ENCODE data around the gene OLFML2A.

OLFML2A gene

DNA sequence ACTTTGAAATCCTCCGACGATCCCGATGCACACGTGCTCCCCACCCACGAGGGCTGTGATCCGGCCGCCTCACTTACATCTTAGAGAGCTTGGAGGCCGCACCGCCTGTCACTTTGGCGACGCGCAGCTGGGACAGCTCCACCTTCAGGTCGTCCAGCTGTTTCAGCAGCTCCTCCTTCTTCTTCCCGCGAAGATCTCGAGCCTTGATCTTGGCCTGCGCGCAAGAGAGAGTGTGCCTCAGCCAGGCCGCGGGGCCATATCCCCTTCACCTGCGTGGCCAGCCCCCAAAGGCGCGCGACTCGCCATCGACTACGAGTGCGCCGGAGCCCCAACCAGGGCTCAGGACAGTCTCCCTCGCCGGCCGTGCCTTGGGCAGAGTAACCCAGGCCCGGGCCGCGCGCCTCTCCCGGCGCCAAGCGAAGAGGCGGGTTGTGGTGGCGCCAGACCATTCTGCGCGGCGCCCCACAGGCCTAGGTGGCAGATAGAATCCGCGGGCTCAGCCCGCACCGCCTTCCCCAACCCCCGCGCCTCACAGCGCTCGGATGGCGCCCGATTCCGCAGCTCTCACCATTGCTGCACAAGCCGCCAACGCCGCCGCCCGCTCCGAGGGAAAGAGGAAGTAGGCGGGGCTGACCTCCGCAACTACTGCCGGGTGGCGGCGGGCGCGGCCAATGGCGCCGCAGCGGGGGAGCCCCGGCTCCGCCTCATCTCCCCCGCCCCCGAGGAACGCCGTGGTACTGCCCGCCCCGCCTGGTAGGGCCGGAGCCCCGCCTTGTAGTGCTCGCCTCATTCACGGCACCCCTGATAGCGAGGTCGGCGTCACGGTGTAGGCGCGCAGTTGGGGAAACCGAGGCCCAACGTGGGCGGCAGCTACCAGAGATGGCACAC, 84.7 kb downstream of the OLFML2A start, which contains the start of the genes ARPC5L and RPL35:
Gene ARPC5L (plus strand): TSS at position 789 of the 888 bp plus-strand sequence. CDS start 7,161 bp downstream, outside the sequence.
Gene RPL35 (minus strand): TSS at position 616 of the 888 bp plus-strand sequence. CDS start 45 bp downstream, at position 571.
- TF ChIP-seq, protein P1, sequence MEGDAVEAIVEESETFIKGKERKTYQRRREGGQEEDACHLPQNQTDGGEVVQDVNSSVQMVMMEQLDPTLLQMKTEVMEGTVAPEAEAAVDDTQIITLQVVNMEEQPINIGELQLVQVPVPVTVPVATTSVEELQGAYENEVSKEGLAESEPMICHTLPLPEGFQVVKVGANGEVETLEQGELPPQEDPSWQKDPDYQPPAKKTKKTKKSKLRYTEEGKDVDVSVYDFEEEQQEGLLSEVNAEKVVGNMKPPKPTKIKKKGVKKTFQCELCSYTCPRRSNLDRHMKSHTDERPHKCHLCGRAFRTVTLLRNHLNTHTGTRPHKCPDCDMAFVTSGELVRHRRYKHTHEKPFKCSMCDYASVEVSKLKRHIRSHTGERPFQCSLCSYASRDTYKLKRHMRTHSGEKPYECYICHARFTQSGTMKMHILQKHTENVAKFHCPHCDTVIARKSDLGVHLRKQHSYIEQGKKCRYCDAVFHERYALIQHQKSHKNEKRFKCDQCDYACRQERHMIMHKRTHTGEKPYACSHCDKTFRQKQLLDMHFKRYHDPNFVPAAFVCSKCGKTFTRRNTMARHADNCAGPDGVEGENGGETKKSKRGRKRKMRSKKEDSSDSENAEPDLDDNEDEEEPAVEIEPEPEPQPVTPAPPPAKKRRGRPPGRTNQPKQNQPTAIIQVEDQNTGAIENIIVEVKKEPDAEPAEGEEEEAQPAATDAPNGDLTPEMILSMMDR (IDR thresholded peaks at IDR 0.05; ENCODE audit: insufficient read depth, missing control alignments) = no peak
- peak; percentile 98 for DNase-seq (ENCODE audit: insufficient read length, low spot score)

DNA sequence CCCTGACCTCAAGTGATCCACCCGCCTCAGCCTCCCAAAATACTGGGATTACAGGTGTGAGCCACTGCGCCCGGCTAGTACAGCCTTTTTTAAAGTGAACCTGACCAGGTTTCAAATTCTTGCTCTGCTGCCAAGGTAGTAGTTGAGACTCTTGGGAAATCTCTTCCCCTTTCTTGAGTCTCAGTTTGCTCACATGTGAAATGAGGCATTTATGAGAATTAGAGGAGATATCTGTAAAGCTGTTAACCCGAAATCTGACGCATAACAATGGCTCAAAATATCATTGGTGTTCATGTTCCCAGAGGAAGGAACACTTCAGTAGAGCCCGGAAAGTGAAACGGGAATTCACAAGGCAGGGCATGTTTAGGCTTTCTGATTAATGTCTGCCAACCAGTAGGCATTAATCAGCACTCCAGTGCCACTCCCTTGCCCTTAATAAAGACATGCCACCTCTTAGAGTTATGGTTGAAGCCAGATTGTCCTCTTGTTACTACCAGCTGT, 86.5 kb downstream of the OLFML2A start:
- DNase-seq (ENCODE audit: insufficient read length, low spot score) (no peak), FAIRE-seq (no peak)
- TF ChIP-seq, protein P1 (IDR thresholded peaks at IDR 0.05; ENCODE audit: insufficient read depth, missing control alignments) = no peak

More for the DNA sequence above, 84.7 kb downstream of the OLFML2A start, which contains the start of the genes ARPC5L and RPL35:
- no peak for FAIRE-seq

All from D721Med (cell line).